ENCODE results near the gene GRIK4. TPM values are rescaled to one million over a fixed set of nuclear protein-coding genes. Genes with fewer than 3 reads are reported as not detected.

The GRIK4 gene
- total RNA-seq, 1 donor from 2014 or later: 0.36 TPM

DNA sequence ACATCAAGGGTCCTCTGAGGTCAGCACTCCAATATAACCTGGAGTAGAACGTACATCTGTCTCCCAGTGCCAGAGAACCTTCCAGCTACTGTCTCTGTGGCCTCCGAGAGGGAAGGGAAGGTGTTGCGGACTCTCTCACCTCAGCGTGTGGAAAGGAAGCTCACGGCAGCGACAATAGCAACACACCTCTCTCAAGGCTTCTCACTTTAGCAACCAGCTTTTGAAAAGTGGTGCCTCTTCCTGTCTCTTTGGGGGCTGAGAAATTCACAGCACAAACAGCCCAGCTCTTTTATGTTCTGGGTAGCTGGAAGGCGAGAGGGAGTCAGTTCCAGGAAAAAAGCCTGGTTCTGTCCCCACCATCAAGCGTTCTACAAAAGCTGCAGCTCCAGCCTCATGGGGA, 355.5 kb downstream of the GRIK4 start:
- TF ChIP-seq EZH2 (IDR thresholded peaks at IDR 0.05) (no peak), EZH2phosphoT487 (IDR thresholded peaks at IDR 0.05) (no peak), CTCF (IDR thresholded peaks at IDR 0.05) (no peak)
- Histone ChIP-seq H3K9ac (no peak overlapping the region), H3K36me3 (no peaks in the 10 kb centered on the region), H3K79me2 (ENCODE audit: low read depth) (no peaks in the 10 kb centered on the region), H3K4me2 (no peak overlapping the region), H3K4me1 (no peaks in the 10 kb centered on the region), H2AFZ (replicated peaks) (no peak overlapping the region), H4K20me1 (ENCODE audit: low read depth) (no peaks in the 10 kb centered on the region), H3K9me3 (ENCODE audit: low read depth) (no peaks in the 10 kb centered on the region), H3K27me3 (peaks cover 7% of the 10 kb centered on the region), H3F3A (ENCODE audit: low read depth) (no peaks in the 10 kb centered on the region), H3K27ac (no peak overlapping the region), H3K4me3 (no peak overlapping the region)
- H3K4me1 Mint-ChIP-seq: no peaks in the 10 kb centered on the region
- H3K36me3 Mint-ChIP-seq: no peaks in the 10 kb centered on the region
- H3K27me3 Mint-ChIP-seq (ENCODE audit: insufficient read depth, low read depth): peaks cover 8% of the 10 kb centered on the region
- DNase-seq (ENCODE audit: low spot score): no peak
- no peak overlapping the region for H3K27ac Mint-ChIP-seq
- no peak overlapping the region for H3K4me3 Mint-ChIP-seq
- no peaks in the 10 kb centered on the region for H3K9me3 Mint-ChIP-seq

DNA sequence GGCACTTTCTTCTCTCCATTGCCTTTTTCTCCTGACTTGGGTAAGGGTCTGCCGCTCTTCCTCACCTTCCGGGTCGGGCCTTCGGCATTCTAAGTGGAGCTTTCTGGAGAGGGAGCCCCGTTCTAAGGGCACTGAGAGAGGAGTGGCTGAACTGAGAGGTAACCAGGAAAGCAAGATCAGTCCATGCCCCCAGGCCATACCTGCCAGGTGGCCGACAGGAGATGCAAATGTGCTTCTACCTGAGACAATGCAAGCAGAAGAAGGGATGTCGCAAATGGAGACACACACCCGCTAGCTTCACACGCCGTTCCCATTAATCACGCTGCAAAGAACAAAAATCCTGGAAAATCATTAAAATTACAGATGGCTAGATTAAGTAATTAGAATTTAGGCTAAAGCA, 356.0 kb downstream of the GRIK4 start:
- H3K4me1 ChIP-seq: no peaks in the 10 kb centered on the region
- no peak overlapping the region for H3K9ac ChIP-seq
- no peak overlapping the region for H3K4me3 ChIP-seq
- no peaks in the 10 kb centered on the region for H3K9me3 Mint-ChIP-seq
- H4K20me1 ChIP-seq (ENCODE audit: low read depth): no peaks in the 10 kb centered on the region
- no peaks in the 10 kb centered on the region for H3K79me2 ChIP-seq (ENCODE audit: low read depth)
- no peak overlapping the region for H3K4me2 ChIP-seq
- no peaks in the 10 kb centered on the region for H3K36me3 Mint-ChIP-seq
- H3K4me1 Mint-ChIP-seq: no peaks in the 10 kb centered on the region
- no peak overlapping the region for H3K27ac ChIP-seq
- H3K27me3 Mint-ChIP-seq (ENCODE audit: insufficient read depth, low read depth): peaks cover 9% of the 10 kb centered on the region
- H3K36me3 ChIP-seq: no peaks in the 10 kb centered on the region
- no peak for DNase-seq (ENCODE audit: low spot score)
- no peak overlapping the region for H3K4me3 Mint-ChIP-seq
- H3K27me3 ChIP-seq: peaks cover 7% of the 10 kb centered on the region
- no peak for TF ChIP-seq EZH2 (IDR thresholded peaks at IDR 0.05)
- TF ChIP-seq CTCF (IDR thresholded peaks at IDR 0.05): no peak
- no peak overlapping the region for H2AFZ ChIP-seq (replicated peaks)
- no peaks in the 10 kb centered on the region for H3K9me3 ChIP-seq (ENCODE audit: low read depth)
- H3F3A ChIP-seq (ENCODE audit: low read depth): no peaks in the 10 kb centered on the region
- H3K27ac Mint-ChIP-seq: no peak overlapping the region

DNA sequence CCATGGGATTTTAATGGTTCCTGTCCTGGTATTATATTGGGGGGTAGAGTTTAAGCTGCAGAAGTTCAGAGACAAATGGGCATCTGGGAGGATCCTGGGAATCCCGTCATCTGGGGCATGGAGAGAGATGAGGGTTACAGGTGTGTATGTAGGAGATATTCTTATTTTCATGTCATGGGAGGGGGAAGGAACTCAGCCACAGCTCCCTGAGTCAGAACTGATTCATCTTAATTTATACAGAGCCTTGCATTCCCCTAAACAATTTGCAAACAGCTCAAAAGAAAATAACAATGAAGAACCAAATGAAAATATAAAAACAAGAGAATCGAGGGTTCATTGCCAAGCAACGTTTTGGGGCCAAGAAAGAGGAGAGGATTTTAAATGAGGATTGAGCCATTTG, 356.4 kb downstream of the GRIK4 start:
- Mint-ChIP-seq H3K27me3 (ENCODE audit: insufficient read depth, low read depth) (peaks cover 10% of the 10 kb centered on the region), H3K4me3 (no peak overlapping the region)

More for the DNA sequence above, 356.4 kb downstream of the GRIK4 start:
- no peak overlapping the region for H3K27ac Mint-ChIP-seq
- Histone ChIP-seq H3K36me3 (no peaks in the 10 kb centered on the region), H3F3A (ENCODE audit: low read depth) (no peaks in the 10 kb centered on the region), H3K27ac (no peak overlapping the region), H3K79me2 (ENCODE audit: low read depth) (no peaks in the 10 kb centered on the region), H3K27me3 (peaks cover 7% of the 10 kb centered on the region), H2AFZ (replicated peaks) (no peak overlapping the region), H3K4me2 (no peak overlapping the region), H3K4me3 (no peak overlapping the region), H3K4me1 (no peaks in the 10 kb centered on the region), H3K9ac (no peak overlapping the region), H4K20me1 (ENCODE audit: low read depth) (no peaks in the 10 kb centered on the region), H3K9me3 (ENCODE audit: low read depth) (no peaks in the 10 kb centered on the region)
- no peaks in the 10 kb centered on the region for H3K9me3 Mint-ChIP-seq
- H3K36me3 Mint-ChIP-seq: no peaks in the 10 kb centered on the region
- DNase-seq (ENCODE audit: low spot score): no peak
- peaks cover under 1% of the 10 kb centered on the region for H3K4me1 Mint-ChIP-seq
- TF ChIP-seq EZH2 (IDR thresholded peaks at IDR 0.05) (no peak), CTCF (IDR thresholded peaks at IDR 0.05) (no peak), EZH2phosphoT487 (IDR thresholded peaks at IDR 0.05) (no peak)
